ENCODE measurements around the gene ABLIM3.

- TF ChIP-seq CTCF (IDR thresholded peaks at IDR 0.05) (no peak), POLR2A (IDR thresholded peaks at IDR 0.05) (no peak)
Observed at GRCh38 chr5:149217096-149217802, 76.0 kb downstream of the ABLIM3 start.
